GM21786 (cell line): Measurements from ENCODE around the gene MITF.
"Not testable (repeated sequence)": the region's sequence is repeated elsewhere in the genome, so short reads cannot be mapped to it uniquely, and the experiment has no call there.

Source experiments
- ATAC-seq: cut with Tn5 transposase; IDR thresholded peaks from one replicate; pipeline ENCODE4 v1.9.1; 2021; ENCODE audit not compliant: unreplicated experiment

The MITF gene

DNA sequence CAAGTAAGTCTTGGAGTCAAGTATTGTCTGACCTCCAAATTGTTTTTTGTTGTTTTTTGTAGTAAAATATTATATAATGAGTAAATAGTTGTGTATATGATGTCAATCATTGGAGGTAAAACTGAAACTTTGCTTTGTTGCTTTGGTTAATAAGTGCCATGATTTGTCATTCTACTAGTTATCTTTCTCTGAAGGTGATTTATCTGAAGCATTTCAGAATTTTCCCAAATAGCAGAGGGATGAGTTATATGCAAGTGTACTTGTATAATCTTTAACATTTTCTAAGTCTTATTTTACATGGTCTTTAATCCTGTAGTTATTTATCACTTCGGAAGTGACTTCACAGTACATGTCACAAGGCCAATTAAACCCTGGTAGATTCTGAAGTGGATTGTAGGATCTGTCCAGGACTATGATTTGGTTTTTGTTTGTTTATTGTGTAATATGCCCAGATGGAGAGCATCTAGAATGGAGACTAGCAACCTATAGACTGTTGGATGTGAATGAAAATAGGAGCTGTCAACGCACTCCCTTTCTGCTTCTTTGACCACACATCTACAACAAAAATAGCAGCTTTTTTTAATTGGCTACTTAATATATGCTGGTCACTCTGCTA is 167.2 kb downstream of the MITF start:
- ATAC-seq = no peak

- no peak for ATAC-seq
These were observed 168.3 kb downstream of the MITF start for GRCh38 chr3:69907554-69907953.

DNA sequence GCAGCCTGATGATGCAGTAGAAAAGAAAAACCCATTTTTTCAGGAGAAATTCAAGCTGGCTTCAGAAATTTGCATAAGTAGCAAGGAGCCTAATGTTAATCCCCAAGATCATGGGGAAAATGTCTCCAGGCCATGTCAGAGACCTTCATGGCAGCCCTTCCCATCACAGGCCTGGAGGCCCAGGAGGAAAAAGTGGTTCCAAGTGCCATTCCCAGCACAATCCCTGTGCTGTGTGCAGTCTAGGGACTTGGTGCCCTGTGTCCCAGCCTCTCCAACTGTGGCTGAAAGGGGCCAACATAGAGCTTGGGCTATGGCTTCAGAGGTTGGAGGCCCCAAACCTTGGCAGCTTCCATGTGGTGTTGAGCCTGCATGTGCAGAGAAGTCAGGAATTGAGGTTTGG is 170.6 kb downstream of the MITF start:
- ATAC-seq = not testable (repeated sequence)

- ATAC-seq = no peak
These were observed 174.2 kb downstream of the MITF start for GRCh38 chr3:69913422-69913821.

DNA sequence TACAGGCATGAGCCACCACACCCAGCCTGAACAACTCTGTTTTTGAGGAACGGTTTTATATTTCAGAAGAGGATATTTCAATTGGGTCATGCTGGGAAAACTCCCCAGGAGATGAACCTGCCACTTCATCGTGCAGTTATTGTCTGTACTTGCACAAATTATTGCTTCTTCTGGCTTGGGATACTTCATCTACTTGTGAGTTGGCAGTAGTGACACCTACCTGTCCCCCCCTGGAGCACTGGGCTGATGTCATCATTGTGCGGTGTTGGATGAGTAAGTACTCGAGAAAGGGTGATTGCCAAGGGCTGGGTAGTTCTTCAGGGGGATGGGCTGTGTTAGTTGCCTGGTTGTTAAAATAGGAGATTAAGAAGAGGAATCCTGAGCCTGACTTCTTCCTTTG is 175.1 kb downstream of the MITF start:
- no peak for ATAC-seq

DNA sequence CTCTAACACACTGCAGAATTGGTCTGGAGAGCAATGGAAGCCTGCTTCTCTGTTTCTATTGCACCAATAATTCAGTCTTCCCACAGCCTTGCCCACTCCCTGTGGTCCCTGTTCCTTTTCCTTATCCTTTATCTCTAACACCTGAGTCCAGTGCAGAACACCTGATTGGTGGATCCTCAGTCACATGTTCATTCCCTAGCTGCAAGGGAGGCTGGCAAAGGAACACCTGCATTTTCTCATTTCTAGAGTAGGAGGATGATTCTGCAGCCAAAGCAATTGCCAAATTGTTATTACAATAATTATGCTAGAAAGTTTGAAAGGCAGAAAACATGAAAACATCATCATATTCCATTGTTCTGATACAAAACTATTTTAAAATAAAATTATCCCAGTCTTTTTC is 176.5 kb downstream of the MITF start:
- ATAC-seq = no peak

DNA sequence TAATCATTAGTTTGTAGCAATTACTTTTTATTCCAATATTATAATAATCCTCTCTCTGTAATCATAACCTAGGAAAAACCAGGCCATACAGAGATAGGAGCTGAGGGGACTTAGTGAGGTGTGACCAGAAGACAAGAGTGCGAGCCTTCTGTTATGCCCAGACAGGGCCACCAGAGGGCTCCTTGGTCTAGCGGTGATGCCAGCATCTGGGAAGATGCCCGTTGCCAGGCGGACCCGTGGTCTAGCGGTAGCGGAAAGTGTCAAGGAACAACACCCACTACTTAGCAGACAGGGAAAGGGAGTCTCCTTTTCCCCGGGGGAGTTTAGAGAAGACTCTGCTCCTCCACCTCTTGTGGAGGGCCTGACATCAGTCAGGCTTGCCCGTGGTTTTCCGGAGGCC is 180.7 kb downstream of the MITF start:
- ATAC-seq = not testable (repeated sequence)

GRCh38 chr3:69921651-69922050 is 182.4 kb downstream of the MITF start:
- ATAC-seq = no peak

DNA sequence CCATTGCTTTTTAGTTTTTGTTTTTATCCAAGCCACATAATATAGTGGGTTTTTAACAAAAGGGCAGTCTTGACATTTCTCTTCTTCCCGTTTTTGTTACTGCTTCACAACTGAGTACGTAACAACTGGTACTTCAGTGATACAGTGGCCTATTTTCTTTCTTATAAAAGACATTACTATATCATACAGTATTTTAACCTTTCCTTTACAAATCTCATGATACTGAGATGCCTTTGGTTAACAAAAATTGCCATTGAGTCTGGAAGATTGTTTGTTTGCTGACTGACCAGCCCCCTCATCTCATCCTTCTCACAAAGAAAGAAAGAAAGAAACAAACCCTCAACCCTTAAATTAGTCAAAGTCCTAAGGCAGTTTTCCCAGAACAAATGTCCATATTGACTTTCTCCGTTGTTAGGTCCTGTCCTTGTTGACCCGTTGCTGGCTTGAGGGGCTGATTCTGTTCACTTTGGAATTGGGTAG is 183.3 kb downstream of the MITF start:
- no peak for ATAC-seq

DNA sequence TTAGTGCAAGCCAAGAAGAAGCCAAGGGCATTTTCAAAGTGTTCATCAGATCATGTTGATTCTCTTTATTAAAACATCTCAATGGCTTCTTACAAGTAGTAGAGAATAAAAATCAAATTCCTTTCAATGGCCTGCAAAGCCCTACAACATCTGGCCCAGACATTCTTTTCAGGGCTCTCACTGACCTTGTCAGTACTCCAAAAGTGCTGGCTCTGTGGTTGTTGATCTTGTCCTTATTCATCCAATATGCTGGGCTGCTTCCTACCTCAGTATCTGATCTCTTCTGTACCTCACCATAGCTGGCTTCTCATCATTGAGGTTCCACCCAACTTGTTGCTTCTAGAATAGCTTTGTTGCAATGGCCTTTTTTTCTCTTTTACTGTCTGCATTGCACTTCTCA is 186.2 kb downstream of the MITF start:
- ATAC-seq = no peak

GRCh38 chr3:69926385-69926784 is 187.1 kb downstream of the MITF start:
- ATAC-seq = no peak

GRCh38 chr3:69927571-69927970 is 188.3 kb downstream of the MITF start:
- ATAC-seq = no peak

- ATAC-seq = no peak
These were observed 189.8 kb downstream of the MITF start for GRCh38 chr3:69929019-69929418.

GRCh38 chr3:69930564-69930963 is 191.3 kb downstream of the MITF start:
- ATAC-seq = no peak

- ATAC-seq = no peak
These were observed 192.8 kb downstream of the MITF start for GRCh38 chr3:69932087-69932486.

- no peak for ATAC-seq
These were observed 193.2 kb downstream of the MITF start for GRCh38 chr3:69932501-69932900.

- ATAC-seq = no peak
These were observed 195.1 kb downstream of the MITF start for GRCh38 chr3:69934398-69934797.

DNA sequence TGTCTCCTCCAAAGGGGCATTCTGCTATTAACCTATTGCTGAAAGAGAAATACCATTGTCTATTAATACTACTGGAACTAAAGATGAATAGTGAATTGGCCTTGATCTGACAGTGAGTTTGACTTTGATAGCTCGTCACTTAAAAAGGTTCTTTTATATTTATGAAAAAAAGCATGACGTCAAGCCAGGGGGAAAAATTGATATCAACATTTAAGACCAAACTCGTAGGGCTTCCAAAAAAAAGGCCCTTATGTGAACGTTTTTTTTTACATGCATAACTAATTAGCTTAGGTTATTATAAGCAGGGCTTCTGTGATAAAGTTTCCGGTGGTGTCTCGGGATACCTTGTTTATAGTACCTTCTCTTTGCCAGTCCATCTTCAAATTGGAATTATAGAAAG is 197.0 kb downstream of the MITF start:
- ATAC-seq = no peak

DNA sequence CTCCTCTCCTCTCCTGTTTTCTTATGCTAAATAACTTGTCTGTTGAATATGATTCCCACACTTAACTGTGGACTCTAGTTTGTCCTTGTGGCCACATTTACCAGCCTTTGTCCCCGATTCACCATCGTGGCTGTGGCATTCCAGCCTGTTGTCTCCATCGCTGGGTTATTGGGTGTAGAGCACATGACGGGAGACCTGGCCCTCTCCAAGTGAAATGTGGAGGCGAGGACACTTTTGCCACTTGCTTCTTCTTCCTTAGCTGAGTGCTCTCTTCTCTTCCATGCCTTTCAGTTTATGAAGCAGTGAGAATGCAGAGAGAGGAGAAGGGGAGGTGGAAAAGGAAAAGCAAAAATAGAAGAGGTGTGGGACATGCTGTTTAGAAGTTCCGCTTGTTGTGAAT is 198.8 kb downstream of the MITF start:
- ATAC-seq = no peak

- no peak for ATAC-seq
These were observed 199.7 kb downstream of the MITF start for GRCh38 chr3:69938931-69939330.

GRCh38 chr3:69941037-69941436 is 201.8 kb downstream of the MITF start:
- no peak for ATAC-seq

DNA sequence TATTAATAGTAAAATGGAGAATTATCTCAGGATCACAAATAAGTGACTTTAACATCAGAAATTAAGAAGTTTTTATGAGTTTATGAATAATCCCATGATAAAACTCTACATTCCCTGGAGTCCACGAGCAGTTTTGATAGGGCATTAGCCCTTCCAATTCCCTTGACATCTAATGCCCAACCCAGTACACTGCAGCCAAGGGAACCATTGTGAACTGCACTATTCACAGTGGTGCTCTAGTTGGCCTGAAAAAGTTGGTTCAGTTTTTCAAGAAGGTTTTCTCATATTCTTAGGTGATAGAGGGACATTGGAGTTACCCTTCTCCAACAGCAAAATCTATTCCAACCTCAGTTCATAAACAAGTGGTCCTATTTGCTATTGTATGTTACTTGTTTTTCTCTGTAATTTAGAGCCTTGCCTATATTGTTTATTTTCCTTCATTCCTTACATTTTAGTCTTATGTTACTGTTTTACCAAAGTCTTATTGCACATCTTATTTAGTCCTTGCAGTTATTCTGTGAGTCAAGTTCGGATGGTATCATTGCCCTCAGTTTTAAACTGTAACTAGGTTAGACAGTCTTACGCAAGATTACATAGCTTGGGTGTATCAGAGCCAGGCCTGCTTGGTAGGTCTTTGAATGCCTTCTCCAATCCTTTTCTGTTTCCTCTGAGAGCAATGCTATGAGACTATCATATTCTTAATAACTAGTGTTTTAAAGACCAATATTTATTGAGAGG is 202.3 kb downstream of the MITF start:
- ATAC-seq = no peak
